Tibial artery (tissue), 4 donors: ENCODE measurements around the gene CENATAC.

Experiments used
- DNase-seq, 2 donors: peaks; one replicate each; pipeline ENCODE4 v3.0.0-alpha.2; 2019
- H3K27ac ChIP-seq, 2 donors: fragments of 200-600 bp; sonication (generic) in 1 of 2; 1 replicate in 1 of 2; 2 replicates in 1 of 2; pipeline ENCODE4 v1.5.1; 2018 to 2019; ENCODE audit warnings: mild to moderate bottlenecking in 1 of 2
- H3K27me3 ChIP-seq, 2 donors: fragments of 200-600 bp; sonication (generic) in 1 of 2; one replicate each; pipeline versions ENCODE4 v1.5.1 to v1.6.0; 2016 to 2019
- H3K36me3 ChIP-seq, 3 donors: fragments of 200-600 bp; sonication (generic) in 2 of 3; one replicate each; pipeline ENCODE4 v1.5.1; 2016 to 2019; ENCODE audit warnings: mild to moderate bottlenecking in 2 of 3
- H3K4me1 ChIP-seq, 4 donors: fragments of 200-600 bp; sonication (generic) in 2 of 4; 1 replicate in 3 of 4; 2 replicates in 1 of 4; pipeline ENCODE4 v1.5.1; 2016 to 2019
- H3K4me3 ChIP-seq, 2 donors: fragments of 200-600 bp; sonication (generic) in 1 of 2; 1 replicate in 1 of 2; 2 replicates in 1 of 2; pipeline ENCODE4 v1.5.1; 2018 to 2019; ENCODE audit warnings: mild to moderate bottlenecking in 2 of 2
- H3K9me3 ChIP-seq, 3 donors: fragments of 200-600 bp; sonication (generic) in 1 of 3; one replicate each; pipeline ENCODE4 v1.5.1; 2016 to 2019
- CTCF ChIP-seq, 2 experiments: fragments of 200-600 bp in 1 of 2; fragments of 450-650 bp in 1 of 2; IDR thresholded peaks; one replicate each; pipeline ENCODE4 v1.5.1; 2017 to 2019; ENCODE audit warnings: antibody characterized with exemption in 2 of 2, mild to moderate bottlenecking in 1 of 2, moderate library complexity in 1 of 2
- intact Hi-C: fragments of 100-400 bp; cut with DNase I; formaldehyde crosslinking; loops from one replicate; pipeline ENCODE4 v1.15.0; 2023; ENCODE audit warnings: low total_unique reads

The CENATAC gene

DNA sequence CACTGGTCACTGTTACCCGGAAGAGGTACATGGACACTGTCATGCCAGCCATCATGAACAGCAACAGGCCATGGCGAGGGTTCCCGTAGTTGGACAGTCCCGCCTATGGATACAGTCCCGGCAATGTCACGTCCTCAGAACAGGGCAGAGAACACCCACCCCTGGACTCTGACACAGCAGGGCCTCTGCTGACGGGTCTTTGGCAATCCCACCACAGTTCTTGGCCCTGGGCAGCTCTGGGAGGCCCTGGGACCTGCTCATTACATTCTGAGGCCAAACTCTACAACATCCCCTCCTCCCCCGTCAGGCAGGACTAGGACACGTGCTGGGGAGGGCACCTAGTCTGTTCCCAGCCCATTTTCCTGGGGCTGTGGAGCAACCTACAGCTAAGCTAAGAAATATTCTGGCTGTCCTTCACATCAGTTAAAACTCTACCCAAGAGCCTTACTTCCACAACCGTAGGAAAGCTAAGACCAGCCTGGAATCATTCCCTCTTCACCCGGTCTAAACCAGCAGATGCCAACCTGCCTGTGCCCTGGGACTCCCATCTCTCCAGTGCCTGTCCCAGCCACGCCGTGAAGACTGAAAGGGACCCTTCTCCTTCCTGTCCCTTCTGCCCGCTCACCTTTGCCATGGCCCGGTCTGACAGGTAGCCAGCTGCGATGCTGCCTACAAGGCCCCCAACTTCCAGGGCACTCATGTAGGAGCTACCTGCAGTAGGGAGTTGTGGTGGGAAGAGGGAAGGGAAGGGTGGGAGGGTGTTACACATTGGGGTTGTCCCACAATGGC is 28.2 kb downstream of the CENATAC start:
- H3K27ac ChIP-seq, result peak overlapping the region in 1 of 2 donors; percentile 30
- H3K36me3 ChIP-seq, result peaks cover 17 to 67% (median 34%) of the 10 kb centered on the region in 3 donors
- intact Hi-C loops, result no loop called here
- no peaks in the 10 kb centered on the region for H3K27me3 ChIP-seq
- H3K4me3 ChIP-seq, result no peak overlapping the region
- H3K4me1 ChIP-seq, result peaks cover 0 to 34% (median 13%) of the 10 kb centered on the region in 4 donors
- TF ChIP-seq CTCF (IDR thresholded peaks at IDR 0.05), result no peak
- no peak for DNase-seq
- no peaks in the 10 kb centered on the region for H3K9me3 ChIP-seq

- no peaks in the 10 kb centered on the region for H3K27me3 ChIP-seq
- H3K4me1 ChIP-seq, result peaks cover 0 to 29% (median 12%) of the 10 kb centered on the region in 4 donors
- H3K27ac ChIP-seq, result no peak overlapping the region
- no peaks in the 10 kb centered on the region for H3K9me3 ChIP-seq
- TF ChIP-seq CTCF (IDR thresholded peaks at IDR 0.05), result no peak
- no peak for DNase-seq
- peaks cover 10 to 59% (median 27%) of the 10 kb centered on the region in 3 donors for H3K36me3 ChIP-seq
- intact Hi-C loops, result no loop called here
- H3K4me3 ChIP-seq, result no peak overlapping the region
Measured at GRCh38 chr11:119026970-119027369, 29.0 kb downstream of the CENATAC start.

DNA sequence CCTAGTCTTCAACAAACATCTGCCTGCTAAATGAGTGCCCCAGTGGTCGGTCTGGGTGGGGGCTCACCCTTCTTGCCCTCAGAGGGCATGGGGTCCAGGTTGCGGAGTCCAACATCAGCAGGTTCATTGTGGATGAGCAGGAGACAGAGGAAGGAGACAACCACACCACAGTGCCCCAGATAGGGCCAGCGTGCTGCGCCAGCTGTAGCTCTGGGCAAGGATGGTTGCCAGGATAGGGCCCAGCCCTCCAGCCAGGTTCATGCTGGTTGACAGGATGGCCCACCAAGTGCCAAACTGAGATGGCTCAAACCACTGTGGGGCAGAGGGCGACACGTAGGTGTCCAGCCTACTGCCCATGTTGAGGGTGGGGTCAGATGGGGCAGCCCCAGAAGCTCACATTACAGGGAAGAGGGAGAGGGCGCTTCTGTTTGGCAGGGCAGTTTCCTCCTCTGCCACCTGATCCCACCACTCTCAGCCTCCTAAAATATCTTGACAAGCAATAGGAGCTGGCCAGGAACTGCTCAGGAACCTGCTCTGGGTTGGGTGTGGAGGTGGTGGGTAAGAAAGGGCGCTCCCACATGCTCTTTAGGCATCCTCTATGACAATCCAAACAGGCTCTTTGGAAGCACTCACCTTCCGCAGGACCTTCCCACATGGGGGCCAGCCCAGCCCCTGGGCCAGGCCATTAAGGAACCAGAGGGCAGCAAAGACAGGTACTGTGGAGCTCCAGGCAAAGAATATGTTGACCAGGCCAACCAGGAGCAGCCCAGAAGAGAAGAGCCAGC is 29.8 kb downstream of the CENATAC start:
- H3K36me3 ChIP-seq, result peaks cover 4 to 52% (median 21%) of the 10 kb centered on the region in 3 donors
- no peak for TF ChIP-seq CTCF (IDR thresholded peaks at IDR 0.05)
- H3K4me3 ChIP-seq, result no peak overlapping the region
- peaks cover 0 to 29% (median 12%) of the 10 kb centered on the region in 4 donors for H3K4me1 ChIP-seq
- H3K27me3 ChIP-seq, result no peaks in the 10 kb centered on the region
- no peaks in the 10 kb centered on the region for H3K9me3 ChIP-seq
- H3K27ac ChIP-seq, result no peak overlapping the region
- DNase-seq, result no peak
- intact Hi-C loops, result no loop called here

- no peak for DNase-seq
- intact Hi-C loops, result no loop called here
- no peaks in the 10 kb centered on the region for H3K27me3 ChIP-seq
- no peak for TF ChIP-seq CTCF (IDR thresholded peaks at IDR 0.05)
- H3K36me3 ChIP-seq, result peaks cover 0 to 44% (median 15%) of the 10 kb centered on the region in 3 donors
- no peak overlapping the region for H3K4me3 ChIP-seq
- H3K27ac ChIP-seq, result no peak overlapping the region
- H3K9me3 ChIP-seq, result no peaks in the 10 kb centered on the region
- H3K4me1 ChIP-seq, result peaks cover 0 to 29% (median 10%) of the 10 kb centered on the region in 4 donors
Measured at GRCh38 chr11:119028346-119029068, 30.6 kb downstream of the CENATAC start.

GRCh38 chr11:119029069-119029339 is 31.1 kb downstream of the CENATAC start:
- Histone ChIP-seq H3K27ac (no peak overlapping the region), H3K4me1 (peaks cover 0 to 29% (median 10%) of the 10 kb centered on the region in 4 donors), H3K4me3 (no peak overlapping the region), H3K36me3 (peaks cover 0 to 39% (median 10%) of the 10 kb centered on the region in 3 donors), H3K9me3 (no peaks in the 10 kb centered on the region), H3K27me3 (no peaks in the 10 kb centered on the region)
- no peak for TF ChIP-seq CTCF (IDR thresholded peaks at IDR 0.05)
- intact Hi-C loops, result no loop called here
- DNase-seq, result no peak
